Cardiac muscle cell (in vitro differentiated cells and primary cell): ENCODE results near the gene ASB6. TPM values are rescaled to one million over a fixed set of nuclear protein-coding genes. Genes with fewer than 3 reads are reported as not detected.

Experiments used
- DNase-seq, 2 donors: peaks; one replicate each; pipeline versions ENCODE4 v3.0.0 to v3.0.0-alpha.2; 2010 to 2017; ENCODE audit warnings: low read depth in 1 of 2, low spot score in 1 of 2
- H3K27ac ChIP-seq: fragments of 200-600 bp; sonication (generic); 2 replicates; pipeline ENCODE4 v1.5.1; 2016
- H3K27me3 ChIP-seq: fragments of 200-600 bp; sonication (generic); 2 replicates; pipeline ENCODE4 v1.6.0; 2016; ENCODE audit warnings: control low read depth
- H3K36me3 ChIP-seq: fragments of 200-600 bp; sonication (generic); 2 replicates; pipeline ENCODE4 v1.5.1; 2016; ENCODE audit warnings: control low read depth
- H3K4me1 ChIP-seq: fragments of 200-600 bp; sonication (generic); 2 replicates; pipeline ENCODE4 v1.8.1; 2017; ENCODE audit warnings: low read depth, mild to moderate bottlenecking, mixed run types
- H3K4me3 ChIP-seq: fragments of 200-600 bp; sonication (generic); 2 replicates; pipeline ENCODE4 v1.5.1; 2016; ENCODE audit warnings: mild to moderate bottlenecking
- H3K9me3 ChIP-seq: fragments of 200-600 bp; sonication (generic); 2 replicates; pipeline ENCODE4 v1.5.1; 2017; ENCODE audit warnings: low read depth, mild to moderate bottlenecking, control low read depth
- CTCF ChIP-seq: IDR thresholded peaks from 2 replicates; pipeline ENCODE4 v1.5.1; 2012; ENCODE audit warnings: low read depth, mild to moderate bottlenecking, low read length
- polyA plus RNA-seq: library from polyadenylated mRNA; unstranded; fragments of >200 nt; fragmentation: Nextera tagmentation; extraction: Ambion mirVana; gene quantifications from 2 replicates; pipeline ENCODE4 v1.2.1, GENCODE V29; 2016
- total RNA-seq: library from RNA; depleted of rRNA; stranded (reverse); fragments of >200 nt; gene quantifications from 2 replicates; pipeline ENCODE4 v1.2.3, GENCODE V29; 2016

ASB6 gene
- total and polyA plus RNA-seq, 2 experiments from 2014 or later: 24.0 to 25.2 TPM

- Histone ChIP-seq H3K9me3 (no peaks in the 10 kb centered on the region), H3K4me1 (no peaks in the 10 kb centered on the region), H3K27ac (no peak overlapping the region), H3K36me3 (no peaks in the 10 kb centered on the region), H3K27me3 (peaks cover 26% of the 10 kb centered on the region), H3K4me3 (no peak overlapping the region)
- TF ChIP-seq CTCF: no peak
- DNase-seq: no peak
Observed at GRCh38 chr9:129667850-129668249, 25.9 kb upstream of the ASB6 start.

DNA sequence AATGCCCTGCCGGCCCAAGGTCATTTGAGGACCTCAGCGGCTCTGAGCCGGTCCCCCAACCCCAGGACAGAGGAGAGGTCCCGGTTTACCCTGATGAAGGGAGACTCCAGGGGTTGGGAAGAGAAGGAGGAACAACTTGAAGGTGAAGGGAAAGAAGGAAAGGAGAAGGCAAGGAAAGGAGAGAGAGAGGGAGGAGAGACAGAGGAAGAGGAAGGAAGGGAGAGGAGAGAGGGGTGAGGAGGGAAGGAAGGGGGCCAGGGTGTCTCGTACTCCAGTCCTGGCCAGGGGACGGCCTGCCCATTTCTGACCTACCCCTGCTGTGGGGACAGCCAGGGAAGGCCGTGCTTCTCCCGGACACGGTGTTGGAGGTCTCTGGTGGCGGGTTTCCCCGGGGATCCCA is 25.4 kb upstream of the ASB6 start:
- peaks cover 28% of the 10 kb centered on the region for H3K27me3 ChIP-seq
- no peak for TF ChIP-seq CTCF
- H3K4me3 ChIP-seq: no peak overlapping the region
- H3K36me3 ChIP-seq: no peaks in the 10 kb centered on the region
- no peaks in the 10 kb centered on the region for H3K4me1 ChIP-seq
- H3K27ac ChIP-seq: no peak overlapping the region
- H3K9me3 ChIP-seq: no peaks in the 10 kb centered on the region
- DNase-seq: no peak

- DNase-seq: no peak
- Histone ChIP-seq H3K36me3 (no peaks in the 10 kb centered on the region), H3K27ac (no peak overlapping the region), H3K27me3 (peaks cover 28% of the 10 kb centered on the region), H3K9me3 (no peaks in the 10 kb centered on the region), H3K4me3 (no peak overlapping the region), H3K4me1 (no peaks in the 10 kb centered on the region)
- TF ChIP-seq CTCF: no peak
Observed at GRCh38 chr9:129666575-129666974, 24.6 kb upstream of the ASB6 start.

DNA sequence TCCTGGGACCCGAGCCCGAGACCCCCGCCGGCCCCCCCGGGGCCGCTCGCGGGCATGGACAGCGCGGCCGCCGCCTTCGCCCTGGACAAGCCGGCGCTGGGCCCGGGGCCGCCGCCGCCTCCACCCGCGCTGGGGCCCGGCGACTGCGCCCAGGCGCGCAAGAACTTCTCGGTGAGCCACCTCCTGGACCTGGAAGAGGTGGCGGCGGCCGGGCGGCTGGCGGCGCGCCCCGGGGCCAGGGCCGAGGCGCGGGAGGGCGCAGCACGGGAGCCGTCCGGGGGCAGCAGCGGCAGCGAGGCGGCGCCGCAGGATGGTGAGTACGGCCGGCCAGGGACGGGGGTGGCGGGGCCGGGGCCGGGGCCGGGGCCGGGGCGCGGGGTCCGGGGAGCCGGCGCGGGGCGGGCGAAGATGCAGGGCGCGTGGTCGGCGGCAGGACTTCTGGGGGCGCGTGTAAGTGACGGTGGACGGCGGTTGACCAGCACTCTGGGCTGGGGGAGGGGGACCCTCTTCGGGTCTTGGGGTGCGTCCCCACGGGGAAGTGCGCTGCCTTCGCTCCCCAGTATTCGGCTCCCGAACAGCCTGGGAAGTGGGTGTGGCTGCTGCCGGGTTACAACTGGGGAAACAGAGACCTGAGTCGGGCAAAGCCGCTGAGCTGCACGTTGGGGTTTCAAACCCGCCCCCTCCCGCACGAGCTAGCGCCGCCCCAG is 24.0 kb upstream of the ASB6 start:
- Histone ChIP-seq H3K4me1 (no peaks in the 10 kb centered on the region), H3K27ac (no peak overlapping the region), H3K36me3 (no peaks in the 10 kb centered on the region), H3K9me3 (no peaks in the 10 kb centered on the region), H3K27me3 (peaks cover 28% of the 10 kb centered on the region), H3K4me3 (peak overlapping the region; percentile 27)
- TF ChIP-seq CTCF: no peak
- DNase-seq: no peak

- Histone ChIP-seq H3K27me3 (peaks cover 28% of the 10 kb centered on the region), H3K27ac (no peak within 1 kb of the TSS), H3K4me3 (peak within 1 kb of the TSS; percentile 27), H3K36me3 (no peaks in the 10 kb centered on the region), H3K4me1 (no peaks in the 10 kb centered on the region), H3K9me3 (no peaks in the 10 kb centered on the region)
- peak; percentile 34 to 60 for DNase-seq
- TF ChIP-seq CTCF: no peak
Observed at GRCh38 chr9:129665389-129665775, 23.4 kb upstream of the ASB6 start, which contains the start of gene PRRX2. PRRX2 (plus strand) TSS chr9:129665647; CDS start chr9:129665868, 221 bp downstream.
